ENCODE data around the gene ZMPSTE24.
"Not testable (repeated sequence)": the region's sequence is repeated elsewhere in the genome, so short reads cannot be mapped to it uniquely, and the experiment has no call there.

ZMPSTE24 gene

GRCh38 chr1:40341491-40342380 is 83.7 kb downstream of the ZMPSTE24 start:
- no peak for TF ChIP-seq CTCF (conservative IDR thresholded peaks at IDR 0.05)
- no peak overlapping the region for H3K27ac ChIP-seq

GRCh38 chr1:40342381-40342717 is 84.3 kb downstream of the ZMPSTE24 start:
- H3K27ac ChIP-seq: not testable (repeated sequence)

All from VCaP (cell line).